NB4 (cell line): ENCODE data around the gene NFRKB.
A peak's percentile ranks its signal among the peaks of the same experiment; 100 is the strongest.

Experiments
- DNase-seq: peaks from one replicate; pipeline ENCODE4 v3.0.0; 2010; ENCODE audit warnings: low read depth
- H3K4me3 ChIP-seq: one replicate; pipeline ENCODE4 v1.5.1; 2011; ENCODE audit warnings: mild to moderate bottlenecking, low read depth, low read length, moderate library complexity
- CTCF ChIP-seq: IDR thresholded peaks from one replicate; pipeline ENCODE4 v1.5.1; 2012; ENCODE audit warnings: low read depth, low read length
- MAX ChIP-seq: IDR thresholded peaks from 2 replicates; pipeline ENCODE4 v1.6.1; 2011; ENCODE audit warnings: low read depth, low read length
- MYC ChIP-seq: IDR thresholded peaks from 2 replicates; pipeline ENCODE4 v1.6.1; 2011; ENCODE audit warnings: low read depth, low read length
- POLR2A ChIP-seq: IDR thresholded peaks from 2 replicates; pipeline ENCODE4 v1.6.1; 2011; ENCODE audit warnings: mild to moderate bottlenecking; ENCODE audit not compliant: insufficient read length; ENCODE audit errors: extremely low read depth

Gene NFRKB

GRCh38 chr11:129911298-129911697 is 15.9 kb upstream of the NFRKB start:
- TF ChIP-seq POLR2A, result no peak
- no peak for TF ChIP-seq MAX
- TF ChIP-seq CTCF, result no peak
- no peak for TF ChIP-seq MYC
- peak; percentile 49 for DNase-seq
- no peak overlapping the region for H3K4me3 ChIP-seq

- no peak overlapping the region for H3K4me3 ChIP-seq
- DNase-seq, result no peak
- TF ChIP-seq CTCF, result no peak
- TF ChIP-seq MYC, result no peak
- no peak for TF ChIP-seq MAX
- TF ChIP-seq POLR2A, result no peak
These were observed 15.0 kb upstream of the NFRKB start for GRCh38 chr11:129910360-129910759.

GRCh38 chr11:129905402-129905801 is 10.0 kb upstream of the NFRKB start:
- no peak for DNase-seq
- TF ChIP-seq POLR2A, result no peak
- no peak for TF ChIP-seq MAX
- no peak for TF ChIP-seq CTCF
- TF ChIP-seq MYC, result no peak
- H3K4me3 ChIP-seq, result no peak overlapping the region

GRCh38 chr11:129896062-129896461 is 684 bp upstream of the NFRKB start:
- H3K4me3 ChIP-seq, result peak overlapping the region; percentile 72
- TF ChIP-seq POLR2A, result no peak
- no peak for TF ChIP-seq MYC
- TF ChIP-seq CTCF, result no peak
- TF ChIP-seq MAX, result no peak
- DNase-seq, result peak; percentile 15

- TF ChIP-seq CTCF (no peak), POLR2A (no peak), MAX (no peak), MYC (no peak)
- peak; percentile 45 for DNase-seq
- H3K4me3 ChIP-seq, result peak overlapping the region; percentile 71
These were observed 876 bp downstream of the NFRKB start for GRCh38 chr11:129894278-129895125.
